GM12892 (cell line): ENCODE results near the gene ADGRF1.

Source experiments
- POLR2A ChIP-seq: IDR thresholded peaks from 2 replicates; pipeline ENCODE4 v1.6.1; 2011; ENCODE audit warnings: low read depth, low read length, control low read depth
- POLR2AphosphoS5 ChIP-seq: IDR thresholded peaks from 2 replicates; pipeline ENCODE4 v1.6.1; 2011; ENCODE audit warnings: low read depth, low read length, control low read depth
- TAF1 ChIP-seq: IDR thresholded peaks from 2 replicates; pipeline ENCODE4 v1.6.1; 2011; ENCODE audit warnings: low read depth, mild to moderate bottlenecking, control low read depth, low read length, borderline replicate concordance

DNA sequence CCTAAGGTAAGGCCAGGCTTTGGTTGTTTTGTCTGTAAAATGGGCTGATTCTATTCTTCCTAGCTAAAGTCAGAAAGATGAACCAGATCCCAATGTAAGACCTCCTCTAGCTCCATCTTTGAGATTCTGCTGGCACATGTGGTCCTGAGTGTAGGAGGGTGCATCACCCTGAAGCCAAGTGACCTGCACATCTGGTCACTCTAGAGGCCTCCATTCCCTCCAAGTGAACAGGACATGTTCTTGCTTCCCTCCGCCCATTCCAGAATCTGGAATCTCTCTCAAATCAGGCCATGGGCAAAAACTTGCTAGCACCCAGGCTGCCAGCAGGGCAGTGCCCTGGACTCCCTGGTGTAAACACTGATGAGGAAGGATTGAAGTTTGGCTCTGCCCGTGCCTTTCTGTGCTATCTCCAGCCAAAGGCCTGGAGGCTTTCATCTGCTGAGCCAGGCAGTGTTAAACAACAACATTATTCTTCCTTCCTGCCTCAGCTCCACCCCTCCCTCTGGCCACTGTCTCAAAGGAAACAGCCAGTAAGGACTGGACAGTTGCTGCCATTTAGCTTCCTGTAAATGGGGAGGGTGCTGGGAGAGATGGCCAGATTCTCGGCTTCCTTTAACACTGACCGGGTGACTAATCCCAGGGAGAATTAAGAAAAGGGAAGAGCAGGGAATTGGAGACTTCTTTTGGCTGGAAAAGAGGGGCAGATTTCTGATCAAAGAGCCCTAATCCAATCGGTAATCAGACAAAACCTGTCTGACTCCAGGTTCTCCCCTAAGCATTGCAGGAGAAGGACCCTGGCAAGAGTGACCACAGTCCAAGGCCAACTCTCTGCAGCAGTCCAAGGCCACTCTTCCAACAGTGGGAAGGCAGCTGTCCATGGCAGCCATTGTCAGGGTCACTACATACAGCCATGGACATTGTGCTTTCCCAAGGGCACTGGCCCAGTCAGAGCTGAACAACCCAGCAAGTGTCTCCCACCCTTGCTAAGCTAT is 19.5 kb upstream of the ADGRF1 start:
- TF ChIP-seq POLR2A, result no peak
- TF ChIP-seq POLR2AphosphoS5, result no peak
- TF ChIP-seq TAF1, result no peak
